LNCaP clone FGC (cell line): ENCODE data around the gene PDE4C.

ENCODE experiments used
- DNase-seq: peaks from one replicate; pipeline ENCODE4 v3.0.0-alpha.2; 2011; ENCODE audit warnings: low read depth
- H3K4me3 ChIP-seq: 2 replicates; pipeline ENCODE4 v1.5.1; 2011; ENCODE audit warnings: mild to moderate bottlenecking, low read depth, low read length, control low read depth
- TF ChIP-seq, protein P1 (sequence below): IDR thresholded peaks from 2 replicates; pipeline ENCODE4 v1.5.1; 2012; ENCODE audit warnings: mild to moderate bottlenecking; ENCODE audit not compliant: control insufficient read depth, insufficient read depth; ENCODE audit errors: extremely low read depth

The PDE4C gene

DNA sequence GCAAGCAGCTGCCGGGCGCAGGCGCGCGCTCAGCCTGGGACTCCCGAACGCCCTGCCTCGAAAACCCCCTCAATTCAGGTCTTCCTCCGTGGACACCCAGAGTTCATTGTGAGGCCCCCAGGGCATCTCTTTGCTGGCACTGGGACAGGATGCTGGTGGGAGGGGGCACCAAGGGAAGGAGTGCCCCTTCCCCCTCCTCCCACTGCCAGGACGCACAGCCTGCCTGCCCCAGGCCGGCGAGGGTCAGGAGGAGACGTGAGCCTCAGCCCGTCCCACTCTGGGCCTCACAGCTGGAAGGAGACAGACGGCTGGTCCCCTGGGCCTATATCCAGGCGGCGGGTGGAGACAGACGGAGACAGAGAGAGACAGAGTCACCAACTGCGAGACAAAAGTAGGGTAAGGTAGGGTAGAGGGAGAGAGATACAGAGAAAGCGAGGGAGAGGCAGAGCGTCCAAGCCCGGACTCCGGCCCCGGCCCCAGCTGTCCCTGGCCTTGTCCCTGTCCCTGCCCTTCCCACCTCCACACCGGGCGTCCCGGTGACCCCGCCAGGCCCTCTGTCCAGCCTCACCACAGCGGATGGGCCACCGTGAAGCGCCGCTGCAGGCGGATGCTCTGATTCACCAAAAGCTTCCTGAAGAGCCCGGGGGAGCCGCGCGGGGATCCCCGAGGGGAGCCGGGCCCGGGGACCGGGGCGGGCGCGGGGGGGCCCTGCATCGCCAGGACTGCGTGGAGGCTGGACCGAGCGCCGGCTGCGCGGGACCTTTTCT lies at the start of gene PDE4C:
PDE4C (minus strand) TSS at position 737 of the 767 bp plus-strand sequence; CDS start at position 714, 23 bp downstream.
- TF ChIP-seq, protein P1, sequence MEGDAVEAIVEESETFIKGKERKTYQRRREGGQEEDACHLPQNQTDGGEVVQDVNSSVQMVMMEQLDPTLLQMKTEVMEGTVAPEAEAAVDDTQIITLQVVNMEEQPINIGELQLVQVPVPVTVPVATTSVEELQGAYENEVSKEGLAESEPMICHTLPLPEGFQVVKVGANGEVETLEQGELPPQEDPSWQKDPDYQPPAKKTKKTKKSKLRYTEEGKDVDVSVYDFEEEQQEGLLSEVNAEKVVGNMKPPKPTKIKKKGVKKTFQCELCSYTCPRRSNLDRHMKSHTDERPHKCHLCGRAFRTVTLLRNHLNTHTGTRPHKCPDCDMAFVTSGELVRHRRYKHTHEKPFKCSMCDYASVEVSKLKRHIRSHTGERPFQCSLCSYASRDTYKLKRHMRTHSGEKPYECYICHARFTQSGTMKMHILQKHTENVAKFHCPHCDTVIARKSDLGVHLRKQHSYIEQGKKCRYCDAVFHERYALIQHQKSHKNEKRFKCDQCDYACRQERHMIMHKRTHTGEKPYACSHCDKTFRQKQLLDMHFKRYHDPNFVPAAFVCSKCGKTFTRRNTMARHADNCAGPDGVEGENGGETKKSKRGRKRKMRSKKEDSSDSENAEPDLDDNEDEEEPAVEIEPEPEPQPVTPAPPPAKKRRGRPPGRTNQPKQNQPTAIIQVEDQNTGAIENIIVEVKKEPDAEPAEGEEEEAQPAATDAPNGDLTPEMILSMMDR, result no peak
- DNase-seq, result no peak
- no peak within 1 kb of the TSS for H3K4me3 ChIP-seq

DNA sequence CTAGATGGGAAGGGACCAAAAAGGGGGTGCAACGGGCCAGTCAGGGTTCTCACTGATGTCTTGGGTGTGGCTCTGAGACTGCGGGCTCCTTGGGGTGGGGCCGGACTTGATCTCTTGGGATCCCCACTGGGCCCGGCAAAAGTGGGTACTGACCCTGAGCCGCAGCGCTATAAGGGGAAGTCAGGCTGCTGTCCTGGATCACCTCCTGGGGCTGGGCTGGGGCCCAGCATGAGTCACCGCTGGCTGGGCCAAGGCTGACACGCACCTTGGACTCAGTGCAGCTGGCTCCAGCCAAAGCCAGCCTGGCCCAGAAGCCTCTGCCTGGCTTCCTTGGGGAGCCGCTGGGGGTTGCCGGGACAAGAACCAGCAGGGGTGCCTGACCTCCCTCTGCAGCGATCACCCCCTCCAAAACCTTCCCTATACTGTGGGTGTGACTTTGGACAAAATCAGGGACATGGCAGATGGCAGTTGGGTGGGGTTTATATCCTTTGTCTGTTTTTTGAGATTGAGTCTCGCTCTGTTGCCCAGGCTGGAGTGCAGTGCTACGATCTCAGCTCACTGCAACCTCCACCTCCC lies 48.6 kb upstream of the PDE4C start:
- peak; percentile 66 for DNase-seq
- H3K4me3 ChIP-seq, result no peak overlapping the region
- TF ChIP-seq, protein P1, result no peak

DNA sequence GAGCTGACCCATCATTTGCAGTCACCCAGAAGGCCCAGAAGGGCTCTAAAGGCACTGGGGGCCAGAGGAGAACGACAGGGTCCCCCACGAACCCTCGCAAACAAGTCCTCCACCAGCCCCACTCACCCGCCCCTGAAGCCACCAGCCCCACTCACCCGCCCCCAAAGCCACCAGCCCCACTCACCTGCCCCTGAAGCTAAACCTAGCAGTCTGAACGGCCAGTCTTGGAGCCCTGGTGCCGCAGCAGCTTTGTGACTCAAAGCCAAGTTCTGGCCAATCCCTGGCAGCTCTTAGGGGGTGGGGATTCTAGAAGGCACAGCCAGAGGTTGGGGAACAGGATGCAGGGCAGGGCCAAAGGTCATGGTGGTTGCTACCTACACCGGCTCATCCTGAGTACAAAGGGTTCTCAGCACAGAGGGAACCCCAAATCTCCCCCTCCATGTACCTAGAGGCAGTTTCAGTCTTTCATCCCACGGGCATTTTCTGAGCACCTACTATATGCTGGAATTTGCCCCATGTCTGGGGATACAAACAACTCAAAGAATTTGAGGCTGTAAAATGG lies 48.1 kb upstream of the PDE4C start, which contains the start of gene IQCN:
IQCN (minus strand) TSS at position 234 of the 562 bp plus-strand sequence. CDS start 4,974 bp downstream, outside the sequence.
- TF ChIP-seq, protein P1, result no peak
- H3K4me3 ChIP-seq, result no peak within 1 kb of the TSS
- DNase-seq, result no peak

DNA sequence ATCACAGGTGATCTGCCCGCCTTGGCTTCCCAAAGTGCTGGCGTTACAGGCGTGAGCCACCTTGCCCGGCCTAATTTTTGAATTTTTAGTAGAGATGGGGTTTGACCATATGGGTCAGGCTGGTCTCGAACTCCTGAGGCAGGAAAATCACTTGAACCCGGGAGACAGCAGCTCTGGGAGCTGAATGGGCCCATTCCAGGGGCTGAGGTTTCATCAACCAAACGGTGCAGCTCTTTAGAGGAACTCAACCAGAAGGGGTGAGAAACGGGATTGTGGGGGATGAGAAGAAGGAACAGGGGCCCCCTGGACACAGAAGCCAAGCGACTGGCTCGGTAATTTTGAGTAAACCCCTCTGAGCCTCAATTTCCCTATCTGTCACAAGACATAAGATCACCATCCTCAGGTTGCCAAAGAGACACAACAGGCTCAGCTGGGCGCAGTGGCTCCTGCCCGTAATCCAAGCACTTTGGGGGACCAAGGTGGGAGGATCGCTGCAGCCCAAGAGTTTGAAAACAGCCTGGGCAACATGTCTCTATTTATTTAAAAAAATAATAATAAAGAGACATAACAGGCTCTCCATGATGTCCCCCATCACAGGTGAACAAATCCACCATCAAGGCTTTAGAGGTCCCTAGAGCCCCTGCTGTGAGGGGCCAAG lies 47.5 kb upstream of the PDE4C start:
- no peak overlapping the region for H3K4me3 ChIP-seq
- no peak for DNase-seq
- TF ChIP-seq, protein P1, result no peak

DNA sequence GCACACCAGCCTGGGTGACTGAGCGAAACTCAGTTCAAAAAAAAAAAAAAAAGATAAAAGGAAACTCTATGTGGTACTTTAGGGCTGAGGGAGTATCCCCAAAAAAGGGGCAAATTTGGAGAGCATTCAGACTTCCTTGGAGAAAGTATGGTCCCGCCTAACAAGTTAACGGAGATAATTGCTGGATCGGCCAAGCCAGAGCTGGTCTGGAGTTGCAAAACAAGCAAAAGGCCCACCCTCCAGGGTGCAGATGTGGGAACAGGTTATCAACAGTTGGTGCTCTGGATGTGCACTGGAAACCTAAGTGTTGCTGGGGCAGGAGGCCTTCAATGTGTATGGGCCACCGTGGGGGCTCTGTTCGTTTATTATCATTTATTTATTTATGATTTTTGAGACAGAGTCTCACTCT lies 45.2 kb upstream of the PDE4C start:
- no peak for DNase-seq
- TF ChIP-seq, protein P1, result no peak
- no peak overlapping the region for H3K4me3 ChIP-seq

DNA sequence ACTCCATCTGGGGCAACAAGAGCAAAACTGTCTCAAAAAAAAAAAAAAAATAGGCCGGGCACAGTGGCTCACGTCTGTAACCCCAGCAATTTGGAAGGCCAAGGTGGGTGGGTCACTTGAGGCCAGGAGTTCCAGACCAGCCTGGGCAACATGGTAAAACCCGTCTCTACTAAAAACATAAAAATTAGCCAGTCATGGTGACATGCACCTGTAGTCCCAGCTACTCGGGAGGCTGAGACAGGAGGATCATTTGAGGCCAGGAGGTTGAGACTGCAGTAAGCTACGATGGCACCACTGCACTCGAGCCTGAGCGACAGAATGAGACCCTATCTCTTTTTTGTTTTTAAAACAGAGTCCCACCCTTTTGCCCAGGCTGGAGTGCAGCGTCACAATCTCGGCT lies 44.1 kb upstream of the PDE4C start:
- H3K4me3 ChIP-seq, result no peak overlapping the region
- DNase-seq, result no peak
- TF ChIP-seq, protein P1, result no peak
